HAP-1 (cell line): ENCODE measurements around the gene TM9SF4.
"Not testable (repeated sequence)": the region's sequence is repeated elsewhere in the genome, so short reads cannot be mapped to it uniquely, and the experiment has no call there.

Source experiments
- DNase-seq, 2 experiments: peaks; one replicate each; pipeline ENCODE4 v3.0.0-alpha.2; 2016 to 2020; ENCODE audit warnings: low spot score in 2 of 2
- H3K27me3 ChIP-seq: fragments of 250-450 bp; sonication (Bioruptor Pico); 2 replicates; pipeline ENCODE4 v1.5.1; 2020; ENCODE audit warnings: low read depth, mild to moderate bottlenecking, moderate library complexity
- H3K36me3 ChIP-seq: fragments of 250-450 bp; sonication (Bioruptor Pico); replicated peaks from 2 replicates; pipeline ENCODE4 v1.5.1; 2020; ENCODE audit warnings: mild to moderate bottlenecking
- H3K4me1 ChIP-seq: fragments of 250-450 bp; sonication (Bioruptor Pico); 2 replicates; pipeline ENCODE4 v1.5.1; 2020; ENCODE audit warnings: mild to moderate bottlenecking
- H3K4me3 ChIP-seq: fragments of 250-450 bp; sonication (Bioruptor Pico); 2 replicates; pipeline ENCODE4 v1.5.1; 2020; ENCODE audit warnings: mild to moderate bottlenecking, moderate library complexity
- H3K9me3 ChIP-seq: fragments of 250-450 bp; sonication (Bioruptor Pico); 2 replicates; pipeline ENCODE4 v1.5.1; 2020; ENCODE audit warnings: mild to moderate bottlenecking, moderate library complexity
- in situ Hi-C: fragments of 300-500 bp; cut with MboI; formaldehyde crosslinking; loops from 3 replicates; pipeline ENCODE4 v1.14.3; 2020; ENCODE audit warnings: low sequenced_read_pairs, inconsistent platforms, mixed read lengths

Gene TM9SF4

GRCh38 chr20:32186506-32186905 lies 77.0 kb downstream of the TM9SF4 start:
- no peaks in the 10 kb centered on the region for H3K4me1 ChIP-seq

GRCh38 chr20:32188376-32189122 lies 79.0 kb downstream of the TM9SF4 start:
- Histone ChIP-seq H3K36me3 (peaks cover 11% of the 10 kb centered on the region; the same call in 1 of the 2 replicates), H3K4me3 (no peak overlapping the region), H3K4me1 (no peaks in the 10 kb centered on the region), H3K27me3 (no peaks in the 10 kb centered on the region), H3K9me3 (no peaks in the 10 kb centered on the region)
- DNase-seq: no peak
- in situ Hi-C loops: no loop called here

More at GRCh38 chr20:32186506-32186905, 77.0 kb downstream of the TM9SF4 start:
- H3K9me3 ChIP-seq: no peaks in the 10 kb centered on the region
- in situ Hi-C loops: no loop called here
- H3K27me3 ChIP-seq: no peaks in the 10 kb centered on the region
- no peak for DNase-seq
- no peak overlapping the region for H3K4me3 ChIP-seq
- H3K36me3 ChIP-seq: no peaks in the 10 kb centered on the region

GRCh38 chr20:32189123-32189410 lies 79.6 kb downstream of the TM9SF4 start:
- Histone ChIP-seq H3K27me3 (no peaks in the 10 kb centered on the region), H3K4me3 (no peak overlapping the region)
- in situ Hi-C loops: no loop called here

GRCh38 chr20:32189691-32190615 lies 80.4 kb downstream of the TM9SF4 start:
- DNase-seq: no peak
- H3K9me3 ChIP-seq: no peaks in the 10 kb centered on the region
- H3K36me3 ChIP-seq: peaks cover 22% of the 10 kb centered on the region
- no peaks in the 10 kb centered on the region for H3K4me1 ChIP-seq
- in situ Hi-C loops: no loop called here
- H3K27me3 ChIP-seq: no peaks in the 10 kb centered on the region
- no peak overlapping the region for H3K4me3 ChIP-seq

More at GRCh38 chr20:32189123-32189410, 79.6 kb downstream of the TM9SF4 start:
- Histone ChIP-seq H3K9me3 (no peaks in the 10 kb centered on the region), H3K36me3 (peaks cover 13% of the 10 kb centered on the region), H3K4me1 (no peaks in the 10 kb centered on the region)
- DNase-seq: no peak

- H3K4me3 ChIP-seq: no peak overlapping the region
- in situ Hi-C loops: no loop called here
- H3K4me1 ChIP-seq: no peaks in the 10 kb centered on the region
- peaks cover 31% of the 10 kb centered on the region for H3K36me3 ChIP-seq
- no peaks in the 10 kb centered on the region for H3K27me3 ChIP-seq
- DNase-seq: no peak
- no peaks in the 10 kb centered on the region for H3K9me3 ChIP-seq
Measured at GRCh38 chr20:32190616-32191415, 81.3 kb downstream of the TM9SF4 start.

GRCh38 chr20:32191422-32191821 lies 81.9 kb downstream of the TM9SF4 start:
- no peaks in the 10 kb centered on the region for H3K4me1 ChIP-seq
- no peak overlapping the region for H3K4me3 ChIP-seq
- H3K27me3 ChIP-seq: no peaks in the 10 kb centered on the region
- DNase-seq: no peak
- no peaks in the 10 kb centered on the region for H3K9me3 ChIP-seq
- in situ Hi-C loops: no loop called here
- H3K36me3 ChIP-seq: peaks cover 37% of the 10 kb centered on the region

- no peaks in the 10 kb centered on the region for H3K9me3 ChIP-seq
- no peak overlapping the region for H3K4me3 ChIP-seq
- H3K36me3 ChIP-seq: peaks cover 39% of the 10 kb centered on the region
- DNase-seq: no peak
- no peaks in the 10 kb centered on the region for H3K27me3 ChIP-seq
- in situ Hi-C loops: no loop called here
- no peaks in the 10 kb centered on the region for H3K4me1 ChIP-seq
Measured at GRCh38 chr20:32191873-32192272, 82.4 kb downstream of the TM9SF4 start.

GRCh38 chr20:32192698-32193097 lies 83.2 kb downstream of the TM9SF4 start:
- Histone ChIP-seq H3K9me3 (no peaks in the 10 kb centered on the region), H3K36me3 (peaks cover 48% of the 10 kb centered on the region), H3K27me3 (no peaks in the 10 kb centered on the region), H3K4me1 (no peaks in the 10 kb centered on the region), H3K4me3 (no peak overlapping the region)
- DNase-seq: no peak
- in situ Hi-C loops: no loop called here

- H3K4me3 ChIP-seq, H3K9me3 ChIP-seq, H3K27me3 ChIP-seq, in situ Hi-C loops, H3K4me1 ChIP-seq, DNase-seq: not testable (repeated sequence)
- peaks cover 54% of the 10 kb centered on the region for H3K36me3 ChIP-seq
Measured at GRCh38 chr20:32193336-32193735, 83.8 kb downstream of the TM9SF4 start.

- Histone ChIP-seq H3K27me3 (no peaks in the 10 kb centered on the region), H3K4me1 (no peaks in the 10 kb centered on the region), H3K4me3 (no peak overlapping the region), H3K9me3 (no peaks in the 10 kb centered on the region), H3K36me3 (peaks cover 61% of the 10 kb centered on the region)
- in situ Hi-C loops: no loop called here
- no peak for DNase-seq
Measured at GRCh38 chr20:32193996-32194395, 84.5 kb downstream of the TM9SF4 start.

GRCh38 chr20:32195581-32195980 lies 86.1 kb downstream of the TM9SF4 start:
- peaks cover 76% of the 10 kb centered on the region for H3K36me3 ChIP-seq

GRCh38 chr20:32196613-32197012 lies 87.1 kb downstream of the TM9SF4 start:
- H3K36me3 ChIP-seq: peaks cover 87% of the 10 kb centered on the region
- H3K9me3 ChIP-seq, H3K27me3 ChIP-seq, H3K4me3 ChIP-seq, DNase-seq, in situ Hi-C loops, H3K4me1 ChIP-seq: not testable (repeated sequence)

More at GRCh38 chr20:32195581-32195980, 86.1 kb downstream of the TM9SF4 start:
- H3K27me3 ChIP-seq: no peaks in the 10 kb centered on the region
- in situ Hi-C loops: no loop called here
- H3K9me3 ChIP-seq: no peaks in the 10 kb centered on the region
- H3K4me3 ChIP-seq: no peak overlapping the region
- no peaks in the 10 kb centered on the region for H3K4me1 ChIP-seq
- DNase-seq: no peak

GRCh38 chr20:32197136-32197535 lies 87.6 kb downstream of the TM9SF4 start:
- in situ Hi-C loops, H3K4me1 ChIP-seq: not testable (repeated sequence)
- peaks cover 88% of the 10 kb centered on the region for H3K36me3 ChIP-seq

More at GRCh38 chr20:32197136-32197535, 87.6 kb downstream of the TM9SF4 start:
- not testable (repeated sequence) for H3K9me3 ChIP-seq, DNase-seq, H3K4me3 ChIP-seq, H3K27me3 ChIP-seq
